HG02970 (cell line): ENCODE data around the gene ZAP70.

ENCODE experiments used
- ATAC-seq: cut with Tn5 transposase; IDR thresholded peaks from one replicate; pipeline ENCODE4 v1.9.1; 2021; ENCODE audit warnings: mild to moderate bottlenecking, moderate library complexity, moderate number of reproducible peaks; ENCODE audit not compliant: unreplicated experiment, low FRiP score

The ZAP70 gene

GRCh38 chr2:97745474-97746174 is 32.2 kb downstream of the ZAP70 start:
- ATAC-seq: no peak

DNA sequence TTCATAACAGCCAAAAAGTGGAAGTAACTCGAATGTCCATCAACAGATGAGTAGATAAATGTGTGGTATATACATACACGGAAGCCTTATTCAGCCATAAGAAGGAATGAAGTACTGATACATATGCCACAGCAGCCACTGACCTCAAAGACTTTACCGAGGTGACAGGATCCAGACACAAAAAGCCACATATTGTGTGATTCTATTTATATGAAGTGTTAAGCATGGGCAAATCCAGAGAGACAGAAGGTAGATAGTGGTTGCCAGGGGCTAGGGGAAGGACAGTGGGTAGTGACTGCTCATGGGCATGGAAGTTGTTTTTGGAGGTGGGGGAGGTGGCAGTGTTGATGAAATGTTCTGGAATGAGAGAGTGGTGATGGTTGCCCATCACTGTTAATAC is 33.9 kb downstream of the ZAP70 start:
- ATAC-seq: no peak

DNA sequence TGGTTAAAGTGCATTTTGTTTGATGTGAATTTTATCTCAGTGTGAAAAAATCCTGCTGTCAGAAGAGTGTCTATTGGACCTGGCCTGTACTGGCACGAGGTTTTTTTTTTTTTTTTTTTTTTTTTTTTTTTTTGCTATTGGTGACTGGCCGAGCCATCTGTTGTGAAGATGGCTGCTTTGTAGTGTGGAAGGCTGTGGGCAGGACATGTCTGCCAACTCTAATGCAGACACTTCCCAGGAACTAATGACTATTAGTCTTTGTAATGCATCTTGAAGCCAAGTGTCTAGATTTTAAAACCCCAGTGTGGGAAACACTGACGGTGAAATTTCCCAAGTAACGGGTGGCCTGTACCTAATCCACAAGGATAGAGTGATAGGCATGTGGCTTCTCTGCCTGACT is 34.3 kb downstream of the ZAP70 start:
- ATAC-seq: no peak

DNA sequence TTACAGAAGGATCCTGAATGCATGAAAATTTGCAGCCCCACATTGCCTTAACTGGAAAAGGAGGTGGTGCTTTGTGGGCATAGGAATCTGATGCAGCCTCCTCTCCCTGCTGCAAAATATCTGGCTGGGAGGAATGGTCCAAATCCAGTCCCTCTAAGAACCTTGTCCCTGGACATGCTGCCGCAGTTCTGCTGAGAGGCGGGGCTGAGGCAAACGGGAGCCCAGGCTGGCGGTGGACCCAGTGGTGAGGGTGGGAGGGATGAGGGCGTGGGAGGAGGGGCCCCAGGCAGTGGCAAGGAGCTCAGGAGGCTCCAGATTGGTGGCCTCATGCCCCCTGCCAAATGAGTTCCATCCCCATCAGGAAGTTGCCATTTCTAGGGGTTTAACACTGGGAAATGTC is 36.2 kb downstream of the ZAP70 start:
- ATAC-seq: no peak

DNA sequence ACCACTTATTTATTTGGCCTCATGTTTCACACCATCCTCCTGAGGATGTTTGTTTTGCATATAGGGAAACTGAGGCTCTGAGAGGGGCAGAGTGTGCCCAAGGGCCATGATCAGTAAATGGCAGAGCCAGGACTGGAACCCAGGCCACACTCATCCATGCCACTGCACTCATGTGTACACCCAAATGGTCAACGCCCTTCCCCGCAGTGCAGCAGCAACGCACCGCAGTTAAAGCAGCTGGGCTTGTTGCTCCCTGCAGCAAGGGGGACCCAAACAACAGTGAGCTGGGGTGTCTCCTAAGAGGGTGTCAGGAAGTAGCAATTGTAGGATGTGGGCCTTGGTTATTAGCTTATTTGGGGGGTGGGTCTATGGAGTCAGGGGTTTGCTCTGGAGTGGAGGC is 36.6 kb downstream of the ZAP70 start:
- no peak for ATAC-seq

DNA sequence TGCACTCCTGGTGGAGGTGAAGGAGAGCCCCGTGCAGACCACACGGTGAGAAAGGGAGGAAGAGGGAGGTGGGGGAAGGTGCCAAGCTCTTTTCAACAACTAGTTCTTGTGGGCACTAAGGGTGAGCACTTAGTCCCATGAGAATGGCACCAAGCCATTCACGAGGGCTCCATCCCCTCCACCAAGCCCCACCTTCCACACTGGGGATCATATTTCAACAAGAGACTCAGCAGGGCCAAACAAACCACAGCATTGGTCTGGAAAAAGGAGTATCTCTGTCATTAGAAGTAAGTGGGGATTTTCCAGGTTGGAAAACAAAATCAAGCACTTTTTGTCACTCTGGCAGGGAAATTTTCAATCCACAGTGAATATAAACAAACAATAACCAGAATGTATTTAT is 38.4 kb downstream of the ZAP70 start:
- no peak for ATAC-seq

DNA sequence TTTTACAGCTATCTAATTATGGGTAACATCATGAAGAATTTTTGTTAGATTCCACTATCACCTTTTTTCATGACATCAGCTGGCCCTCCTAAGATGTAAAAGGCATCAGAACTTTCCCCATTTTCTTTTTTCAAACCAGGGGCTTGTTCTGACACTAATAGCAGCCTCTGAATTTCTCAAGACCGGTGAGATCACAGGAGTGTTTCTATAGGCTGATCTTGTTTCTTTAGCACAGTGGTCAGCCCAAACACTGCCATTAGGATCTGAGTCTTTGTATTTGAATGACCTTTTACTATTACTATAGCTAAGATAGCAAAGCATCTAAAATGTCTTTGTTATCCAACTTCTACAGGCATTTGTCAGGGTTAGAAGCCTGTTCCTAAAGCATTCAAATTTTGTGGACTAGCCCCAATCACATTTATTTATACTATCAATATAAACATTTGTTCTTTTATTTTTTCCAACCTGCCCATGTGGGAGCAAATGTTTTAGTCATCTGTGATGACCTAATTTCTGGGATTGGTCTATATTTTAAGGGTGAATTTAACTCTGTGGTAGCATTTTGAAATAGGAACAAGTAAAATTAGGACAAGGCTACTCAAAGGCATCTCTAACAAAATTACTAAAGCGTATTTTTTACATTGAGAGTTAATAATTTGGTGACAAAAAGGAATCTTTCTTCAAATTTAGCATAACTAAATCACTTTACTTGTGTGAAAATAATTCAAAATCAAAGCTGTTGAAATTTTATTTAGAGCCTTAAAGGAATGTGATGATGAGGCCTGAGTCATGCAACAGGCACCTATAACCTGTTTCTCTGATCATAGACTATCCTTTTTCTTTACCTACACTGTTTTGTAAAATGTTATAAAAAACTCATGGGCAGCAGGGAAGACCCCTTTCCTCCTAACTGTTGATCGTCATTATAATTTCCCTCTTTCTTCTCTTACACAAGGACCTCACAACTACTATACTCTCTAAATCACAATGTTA is 39.3 kb downstream of the ZAP70 start:
- ATAC-seq: no peak

GRCh38 chr2:97754690-97755346 is 41.4 kb downstream of the ZAP70 start:
- no peak for ATAC-seq

DNA sequence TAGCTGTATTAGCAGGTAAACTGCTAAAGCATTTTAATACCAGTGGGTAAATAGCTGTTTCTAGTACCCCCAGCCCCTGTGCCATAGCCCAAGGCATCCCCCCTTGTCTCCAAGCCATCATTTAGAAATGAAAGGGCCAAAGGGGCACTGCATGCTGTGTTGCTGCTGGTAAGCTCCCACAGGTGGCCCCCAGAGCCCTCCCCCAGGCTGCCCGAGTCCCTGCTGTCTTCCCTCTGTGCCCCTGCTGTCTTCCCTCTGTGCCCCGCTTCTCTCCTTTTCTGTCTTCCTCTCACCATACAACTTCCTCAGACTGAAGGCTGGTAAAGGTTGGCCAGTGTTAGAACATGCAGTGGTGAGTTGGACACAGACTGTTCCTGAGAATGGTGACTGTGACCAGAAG is 42.1 kb downstream of the ZAP70 start:
- ATAC-seq: no peak

DNA sequence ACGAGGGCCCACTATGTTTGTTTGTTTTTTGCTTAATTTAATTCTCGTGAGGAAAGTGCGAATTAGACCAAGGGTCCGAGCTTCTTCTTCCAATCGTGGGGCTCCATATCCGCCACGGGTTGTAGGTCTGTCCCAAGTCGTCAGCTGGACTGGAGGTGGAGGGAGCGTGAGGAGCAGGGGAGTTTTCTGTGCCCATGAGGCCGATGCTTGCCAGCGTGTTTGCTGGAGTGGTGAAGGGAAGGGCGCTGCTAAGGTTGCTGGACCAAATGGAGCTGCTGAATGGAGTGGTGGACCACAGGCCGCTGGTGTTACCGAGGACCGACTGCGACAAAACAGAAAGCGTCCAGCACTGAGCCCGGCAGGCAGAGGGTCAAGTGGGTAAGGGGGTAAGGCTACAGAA is 43.7 kb downstream of the ZAP70 start:
- ATAC-seq: no peak

DNA sequence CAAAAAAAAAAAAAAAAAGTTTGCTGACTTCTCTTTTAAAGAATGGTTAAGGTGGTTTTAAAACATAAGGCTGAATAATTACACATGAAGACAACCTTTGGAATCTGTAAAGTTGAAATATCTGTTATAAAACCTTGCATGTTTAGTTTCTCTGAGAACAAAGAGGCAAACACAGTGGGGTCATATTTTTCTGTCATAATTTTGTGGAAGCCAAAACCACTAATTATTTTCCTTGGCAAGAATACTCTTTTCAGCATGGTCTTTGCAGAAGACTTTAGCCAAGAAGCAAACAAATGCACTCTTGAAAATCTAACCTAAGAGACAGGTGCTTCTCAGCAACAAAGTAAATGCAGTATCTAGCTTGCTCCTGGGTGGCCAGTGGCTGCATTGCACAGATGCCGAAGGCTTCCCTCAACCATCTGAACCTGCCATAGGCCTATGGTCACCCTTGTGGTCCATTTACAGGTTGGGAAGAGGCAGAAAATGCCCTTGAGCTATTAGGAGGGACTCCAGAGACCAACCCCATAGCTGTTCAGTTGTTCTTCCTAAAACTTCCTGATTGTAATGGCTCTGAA is 44.8 kb downstream of the ZAP70 start:
- ATAC-seq: no peak

DNA sequence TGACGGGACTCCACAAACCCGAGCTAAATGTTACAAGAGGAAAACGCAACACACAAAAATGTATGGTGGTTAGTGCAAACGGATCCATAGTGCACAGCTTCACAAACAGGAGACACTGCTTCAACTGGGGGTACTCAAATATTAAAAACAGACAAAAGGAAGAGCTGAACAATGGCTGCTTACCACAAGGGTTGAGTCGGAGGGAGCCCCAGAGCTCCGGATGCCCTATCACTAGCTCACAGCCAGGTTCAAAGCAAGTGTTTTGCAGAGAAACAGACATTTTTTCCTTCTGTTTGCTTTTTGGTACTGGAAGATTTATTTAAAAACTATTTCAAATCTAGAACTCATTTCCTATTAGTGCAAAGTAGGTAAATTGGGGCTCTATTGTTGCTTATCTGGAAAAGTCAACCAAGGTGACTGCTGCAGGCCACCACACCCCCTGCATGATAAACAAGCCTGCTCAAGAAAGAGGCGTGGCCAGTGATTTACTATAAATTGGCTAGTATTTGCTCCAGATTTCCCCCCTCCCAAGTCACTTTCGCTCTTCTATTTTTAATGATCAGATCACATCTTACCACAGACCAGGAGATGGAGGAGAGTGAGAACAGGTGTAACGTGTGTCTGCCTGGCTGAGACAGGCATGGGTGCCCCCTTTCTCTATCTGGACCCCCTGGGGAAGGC is 46.5 kb downstream of the ZAP70 start:
- ATAC-seq: no peak

DNA sequence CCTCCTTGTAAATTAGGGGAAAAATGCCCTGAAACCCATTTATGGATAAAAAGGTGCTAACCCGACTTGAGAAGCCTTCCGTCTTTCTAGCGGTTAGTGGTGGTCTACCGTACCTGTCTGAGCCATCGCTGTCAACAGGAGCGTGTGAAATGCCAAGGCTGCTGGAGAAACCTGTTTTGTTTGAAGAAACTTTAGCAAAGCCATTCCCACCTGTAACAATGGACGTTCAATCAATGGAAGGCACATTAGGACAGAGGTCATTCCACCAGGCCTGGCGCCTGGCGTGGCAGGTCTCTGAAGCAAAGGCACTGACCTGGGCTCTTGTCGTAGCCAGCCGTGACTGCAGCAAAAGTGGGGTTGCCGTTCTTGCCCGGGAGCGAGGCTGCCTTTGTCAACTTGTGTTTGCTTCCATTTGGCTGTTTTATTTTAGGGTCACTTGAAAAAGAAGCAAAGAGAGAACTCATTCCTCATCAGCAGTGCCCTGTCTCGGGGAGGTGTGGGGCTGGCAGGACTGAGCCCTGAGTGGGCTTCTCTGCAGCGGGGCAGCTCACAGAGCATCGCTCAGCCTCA is 47.2 kb downstream of the ZAP70 start:
- no peak for ATAC-seq

DNA sequence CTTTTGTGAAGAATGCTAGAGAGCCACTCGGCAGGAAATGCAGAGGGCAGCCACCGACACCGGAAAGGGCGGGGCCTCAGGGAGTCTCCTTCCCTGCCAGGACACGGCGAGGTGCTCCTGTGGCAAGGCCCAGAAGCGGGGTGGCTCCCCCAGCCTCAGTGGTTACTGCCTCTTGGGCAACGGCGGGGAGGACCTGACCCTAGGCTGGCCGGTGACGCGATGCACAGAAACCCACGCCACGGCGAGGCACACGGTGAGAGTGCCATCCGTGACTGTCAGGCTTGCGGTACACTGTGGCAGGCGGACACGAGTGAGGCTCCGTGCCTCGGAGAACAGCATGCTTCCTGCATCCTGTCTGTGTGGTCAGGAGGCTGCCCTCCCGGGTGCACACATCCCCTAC is 47.8 kb downstream of the ZAP70 start:
- no peak for ATAC-seq

DNA sequence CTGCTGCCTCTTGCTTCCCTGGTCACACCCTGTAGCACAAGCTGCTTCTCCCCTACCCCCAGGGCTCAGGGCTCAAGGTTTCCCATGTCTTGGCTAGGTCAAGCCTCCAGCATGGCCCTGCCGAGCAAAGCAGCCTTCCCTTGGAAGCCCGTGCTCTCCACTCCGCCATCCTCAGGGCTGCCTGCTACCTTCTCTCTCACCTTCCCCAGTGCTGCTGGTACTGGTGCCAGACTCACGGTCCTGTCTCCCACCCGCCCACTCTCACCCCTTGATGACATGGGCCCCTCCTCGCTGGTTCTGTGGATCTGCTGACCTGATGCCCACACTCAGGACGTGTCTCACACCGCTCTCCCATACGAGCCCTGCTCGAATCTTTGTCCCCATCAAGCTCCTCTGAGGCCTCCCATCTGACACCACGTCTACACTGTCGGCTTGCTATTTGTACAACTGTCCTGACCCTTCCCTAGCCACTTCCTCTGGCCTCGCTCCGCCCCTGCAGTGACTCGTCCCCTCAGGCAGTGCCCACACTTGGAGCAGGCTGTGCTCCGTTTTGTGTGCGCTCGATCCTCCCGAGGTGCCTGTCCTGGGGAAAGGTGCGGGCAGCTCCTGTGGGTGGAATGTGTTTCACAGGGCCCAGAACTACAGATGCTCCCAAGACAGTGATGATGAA is 49.9 kb downstream of the ZAP70 start:
- ATAC-seq: no peak

- ATAC-seq: no peak
Measured at GRCh38 chr2:97764559-97765263, 51.3 kb downstream of the ZAP70 start.

- no peak for ATAC-seq
Measured at GRCh38 chr2:97765933-97766332, 52.6 kb downstream of the ZAP70 start.

GRCh38 chr2:97766567-97766966 is 53.2 kb downstream of the ZAP70 start:
- no peak for ATAC-seq

DNA sequence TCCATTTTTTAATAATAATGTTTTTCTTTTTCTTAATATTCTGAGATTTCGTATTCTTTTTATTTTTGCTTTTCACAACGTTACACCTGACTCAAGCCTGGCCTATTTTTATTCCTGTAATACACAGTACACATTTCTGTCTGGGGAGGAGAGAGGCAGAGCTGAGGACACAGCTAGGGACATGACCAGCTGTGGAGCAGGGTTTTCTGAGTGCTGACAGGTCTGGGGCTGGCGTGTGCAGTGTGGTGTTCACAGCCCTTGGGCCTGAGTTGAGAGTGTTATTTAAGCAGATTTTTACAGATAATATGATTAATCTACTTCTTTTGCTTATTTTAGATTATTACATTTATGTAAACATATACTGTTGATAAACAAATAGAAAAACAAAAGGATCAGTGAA is 55.9 kb downstream of the ZAP70 start:
- no peak for ATAC-seq
